Measurements from ENCODE around the gene HDAC8. TPM values are rescaled to one million over a fixed set of nuclear protein-coding genes. Genes with fewer than 3 reads are reported as not detected.
"Not testable (repeated sequence)": the region's sequence is repeated elsewhere in the genome, so short reads cannot be mapped to it uniquely, and the experiment has no call there.

Gene HDAC8
- polyA plus RNA-seq, 4 donors: 28.5 to 36.1 (median 34.1) TPM

GRCh38 chrX:72466493-72466892 is 106.2 kb downstream of the HDAC8 start:
- no peak for DNase-seq (ENCODE audit: low read depth in 4 of 4, low spot score in 3 of 4)

- no peak for DNase-seq (ENCODE audit: low read depth in 4 of 4, low spot score in 3 of 4)
These were observed 106.8 kb downstream of the HDAC8 start for GRCh38 chrX:72465889-72466288.

- DNase-seq (ENCODE audit: low read depth in 4 of 4, low spot score in 3 of 4): no peak
These were observed 110.9 kb downstream of the HDAC8 start for GRCh38 chrX:72461766-72462165.

DNA sequence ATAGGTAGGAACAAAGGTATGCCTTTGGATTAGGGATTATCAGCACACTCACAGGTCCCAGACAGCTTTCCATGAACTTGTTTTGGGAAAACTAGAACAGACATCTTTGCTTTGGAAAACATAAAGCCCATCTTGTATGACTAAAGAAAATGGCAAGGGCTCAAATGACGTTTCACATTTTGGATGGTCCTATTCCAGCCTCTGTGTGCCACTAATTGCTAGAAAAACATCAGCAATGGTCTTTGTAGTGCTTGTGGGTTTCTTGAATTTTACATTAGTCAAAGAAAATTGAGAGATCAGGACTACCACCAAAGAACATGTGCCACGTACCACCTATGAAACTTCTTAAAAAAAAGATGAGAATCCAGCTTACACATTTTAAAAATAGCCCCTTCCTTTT is 111.4 kb downstream of the HDAC8 start:
- no peak for DNase-seq (ENCODE audit: low read depth in 4 of 4, low spot score in 3 of 4)

DNA sequence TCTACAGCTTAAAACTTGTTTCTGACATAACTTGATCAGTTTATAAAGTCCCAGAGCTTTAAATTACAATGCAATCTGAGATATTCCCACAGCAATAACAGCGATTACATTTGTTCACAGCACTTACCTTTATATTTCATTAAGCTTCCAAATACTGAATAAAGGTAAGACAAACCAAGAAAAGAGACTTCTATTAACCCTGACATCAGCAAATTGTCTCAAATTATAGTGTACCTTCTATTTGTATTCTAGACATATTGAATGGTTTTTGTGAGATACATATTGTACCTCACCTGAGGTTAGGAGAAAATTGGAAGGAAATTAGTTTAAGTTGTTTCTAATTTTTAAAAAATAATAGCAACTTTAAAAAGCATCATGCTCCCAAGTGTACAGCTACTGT is 111.9 kb downstream of the HDAC8 start:
- DNase-seq (ENCODE audit: low read depth in 4 of 4, low spot score in 3 of 4): no peak

DNA sequence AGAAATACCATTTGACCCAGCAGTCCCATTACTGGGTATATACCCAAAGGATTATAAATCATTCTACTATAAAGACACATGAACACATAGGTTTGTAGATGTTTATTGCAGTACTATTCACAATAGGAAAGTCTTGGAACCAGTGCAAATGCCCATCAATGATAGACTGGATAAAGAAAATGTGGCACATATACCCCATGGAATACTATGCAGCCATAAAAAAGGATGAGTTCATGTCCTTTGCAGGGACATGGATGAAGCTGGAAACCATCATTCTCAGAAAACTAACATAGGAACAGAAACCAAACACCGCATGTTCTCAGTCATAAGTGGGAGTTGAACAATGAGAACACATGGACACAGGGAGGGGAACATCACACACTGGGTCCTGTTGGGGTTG is 123.6 kb downstream of the HDAC8 start:
- not testable (repeated sequence) for DNase-seq (ENCODE audit: low read depth in 4 of 4, low spot score in 3 of 4)

DNA sequence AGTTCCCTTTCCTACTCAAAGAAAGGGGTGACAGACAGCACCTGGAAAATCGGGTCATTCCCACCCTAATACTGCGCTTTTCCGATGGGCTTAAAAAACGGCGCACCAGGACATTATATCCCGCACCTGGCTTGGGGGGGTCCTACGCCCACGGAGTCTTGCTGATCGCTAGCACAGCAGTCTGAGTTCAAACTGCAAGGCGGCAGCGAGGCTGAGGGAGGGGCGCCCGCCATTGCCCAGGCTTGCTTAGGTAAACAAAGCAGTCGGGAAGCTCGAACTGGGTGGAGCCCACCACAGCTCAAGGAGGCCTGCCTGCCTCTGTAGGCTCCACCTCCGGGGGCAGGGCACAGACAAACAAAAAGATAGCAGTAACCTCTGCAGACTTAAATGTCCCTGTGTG is 131.9 kb downstream of the HDAC8 start:
- DNase-seq (ENCODE audit: low read depth in 4 of 4, low spot score in 3 of 4): not testable (repeated sequence)

GRCh38 chrX:72436010-72436409 is 136.6 kb downstream of the HDAC8 start:
- DNase-seq (ENCODE audit: low read depth in 4 of 4, low spot score in 3 of 4): no peak

DNA sequence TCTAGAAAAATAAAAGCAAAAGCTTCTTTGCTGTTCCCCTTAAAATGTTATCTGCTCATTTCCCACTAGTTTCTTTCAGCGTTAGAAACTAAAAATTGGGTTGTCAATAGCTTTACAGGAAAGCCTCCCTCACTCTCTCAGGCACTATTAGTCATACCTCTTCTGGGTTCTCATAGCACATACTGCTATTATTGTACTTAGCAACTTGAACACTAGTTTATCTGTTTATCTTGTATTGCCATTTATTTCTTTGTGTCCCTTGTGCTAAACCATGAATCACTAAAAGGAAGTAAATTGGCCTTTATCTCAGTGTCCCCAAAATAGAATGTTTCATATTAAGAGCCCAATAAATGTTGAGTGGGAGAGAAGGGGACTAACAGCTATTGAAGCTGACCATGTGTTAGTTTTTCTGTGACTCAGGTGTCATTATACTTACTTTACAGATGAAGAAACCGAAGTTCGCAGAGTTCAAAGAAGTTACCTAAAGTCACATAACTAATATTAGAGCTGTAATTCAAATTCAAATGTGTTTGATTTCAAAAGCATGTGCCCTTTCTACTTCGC is 142.2 kb downstream of the HDAC8 start:
- DNase-seq (ENCODE audit: low read depth in 4 of 4, low spot score in 3 of 4): no peak

GRCh38 chrX:72421797-72422196 is 150.8 kb downstream of the HDAC8 start:
- DNase-seq (ENCODE audit: low read depth in 4 of 4, low spot score in 3 of 4): no peak

DNA sequence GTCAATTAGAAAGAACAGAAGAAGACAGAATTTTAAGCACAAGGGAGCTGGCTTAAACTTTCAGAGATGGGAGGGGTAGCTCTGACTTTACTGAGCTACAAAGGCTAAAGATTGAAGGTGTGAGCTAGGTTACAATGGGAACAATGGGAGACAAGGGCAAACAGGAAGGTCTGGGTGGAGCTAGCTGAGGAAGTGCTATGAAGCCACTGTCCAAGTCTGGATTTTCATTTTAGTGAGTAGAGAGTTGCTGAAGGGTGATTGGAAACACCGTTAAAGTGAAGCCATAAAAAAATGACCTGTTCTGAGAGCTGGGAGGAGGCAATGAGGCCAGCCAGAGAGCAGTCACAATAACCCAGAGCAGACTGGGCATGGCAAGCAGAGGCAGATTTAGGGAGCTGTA is 162.7 kb downstream of the HDAC8 start:
- no peak for DNase-seq (ENCODE audit: low read depth in 4 of 4, low spot score in 3 of 4)

GRCh38 chrX:72408885-72409284 is 163.8 kb downstream of the HDAC8 start:
- no peak for DNase-seq (ENCODE audit: low read depth in 4 of 4, low spot score in 3 of 4)

- not testable (repeated sequence) for DNase-seq (ENCODE audit: low read depth in 4 of 4, low spot score in 3 of 4)
These were observed 167.5 kb downstream of the HDAC8 start for GRCh38 chrX:72405136-72405535.

GRCh38 chrX:72402614-72403013 is 170.0 kb downstream of the HDAC8 start:
- DNase-seq (ENCODE audit: low read depth in 4 of 4, low spot score in 3 of 4): no peak

- DNase-seq (ENCODE audit: low read depth in 4 of 4, low spot score in 3 of 4): no peak
These were observed 172.8 kb downstream of the HDAC8 start for GRCh38 chrX:72399816-72400215.

GRCh38 chrX:72396117-72396516 is 176.5 kb downstream of the HDAC8 start:
- no peak for DNase-seq (ENCODE audit: low read depth in 4 of 4, low spot score in 3 of 4)

DNA sequence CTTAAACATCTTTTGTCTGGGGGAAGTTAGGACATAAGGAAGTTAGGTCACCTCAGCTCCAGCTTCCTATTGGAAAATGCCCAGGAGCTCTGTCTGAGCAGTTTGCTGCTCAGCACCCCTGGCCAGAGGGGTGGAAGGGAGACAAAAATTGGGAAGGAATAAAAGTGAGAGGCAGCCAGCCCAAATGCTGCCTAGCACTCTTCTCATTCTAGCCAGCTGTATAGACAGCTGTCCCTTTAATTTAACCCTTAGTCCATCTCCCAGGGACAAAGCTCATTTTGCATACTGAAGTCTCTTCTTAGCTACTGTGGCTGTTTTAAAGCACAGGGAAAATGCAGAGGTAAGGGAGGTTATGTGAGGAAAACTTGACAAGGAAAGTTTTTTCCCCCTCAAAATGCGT is 177.4 kb downstream of the HDAC8 start:
- DNase-seq (ENCODE audit: low read depth in 4 of 4, low spot score in 3 of 4): no peak

- DNase-seq (ENCODE audit: low read depth in 4 of 4, low spot score in 3 of 4): no peak
These were observed 178.0 kb downstream of the HDAC8 start for GRCh38 chrX:72394518-72395170.

DNA sequence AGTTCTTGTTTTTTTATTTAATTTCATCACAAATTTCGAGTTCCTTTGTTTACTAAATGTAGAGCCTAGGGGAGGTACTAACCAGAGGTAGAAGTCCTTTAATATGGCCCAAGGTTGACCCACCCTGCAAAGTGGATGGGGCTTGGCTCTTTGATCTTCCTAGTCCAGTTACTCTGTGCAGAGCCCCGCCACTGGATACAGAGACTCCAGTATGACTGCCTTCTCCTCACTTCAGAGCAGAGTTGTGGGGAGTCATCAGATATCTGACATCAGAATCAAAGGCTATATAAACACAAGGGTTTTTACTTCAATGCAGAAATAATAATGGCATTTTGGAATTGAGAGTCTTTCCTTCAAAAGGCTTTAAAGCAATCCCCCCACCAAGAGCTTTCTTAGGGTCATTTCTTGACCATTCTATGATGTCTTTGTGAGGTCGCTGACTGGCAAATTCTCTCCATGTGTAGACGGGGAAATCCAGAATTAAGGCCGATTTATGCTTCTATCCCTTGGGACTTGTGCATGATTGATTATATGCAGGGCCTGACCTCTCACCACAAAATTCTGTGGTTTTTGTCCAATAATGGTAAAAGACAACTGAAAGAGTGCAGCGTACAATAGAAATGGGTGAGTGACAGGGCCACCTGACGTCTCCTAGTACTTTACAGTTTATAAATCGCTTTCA is 178.7 kb downstream of the HDAC8 start:
- DNase-seq (ENCODE audit: low read depth in 4 of 4, low spot score in 3 of 4): no peak

DNA sequence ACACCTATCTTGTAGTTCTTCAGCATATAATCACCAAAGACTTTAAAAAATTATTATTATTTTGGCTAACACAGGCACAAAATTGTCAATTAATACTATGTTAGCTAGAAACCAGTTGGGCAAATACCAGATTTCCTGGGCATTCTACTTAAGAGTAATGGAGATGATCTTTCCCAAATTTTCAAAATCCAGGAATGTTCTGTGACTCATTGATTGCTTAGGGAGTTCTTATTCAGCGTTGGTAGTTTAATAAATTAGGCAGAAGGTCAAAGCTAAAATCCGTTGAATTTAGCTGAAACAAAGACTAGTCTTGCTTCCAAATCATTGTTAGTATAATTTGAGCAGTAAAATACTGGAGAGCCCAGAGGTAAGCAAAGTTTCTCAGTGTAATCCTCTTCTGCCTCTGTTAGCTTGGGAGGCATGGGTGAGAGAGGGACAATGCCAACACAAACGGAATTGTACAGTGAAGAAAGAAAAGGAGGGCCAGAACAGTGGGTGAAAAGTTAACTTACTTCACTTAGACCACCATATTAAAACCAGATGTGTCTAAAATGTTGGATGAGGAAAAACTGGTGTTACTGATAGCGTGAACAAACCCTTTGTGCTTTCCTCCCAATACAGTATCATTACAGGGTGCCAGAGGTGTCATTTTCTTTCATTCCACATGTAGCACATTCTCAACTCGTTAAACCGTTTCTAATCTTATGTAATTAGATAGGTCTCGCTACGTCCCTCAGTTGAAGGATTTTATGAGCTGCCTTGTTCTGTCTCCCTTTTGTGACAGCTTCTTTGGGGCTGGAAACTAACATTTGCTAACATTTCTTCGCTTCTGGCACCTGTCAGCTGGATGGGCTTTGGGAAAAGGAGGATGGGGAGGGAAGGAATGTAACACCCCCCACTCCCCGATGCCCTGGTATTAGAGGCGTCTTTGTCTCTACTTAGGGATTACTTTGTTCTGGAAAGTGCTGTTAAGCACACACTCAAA is 179.5 kb downstream of the HDAC8 start:
- no peak for DNase-seq (ENCODE audit: low read depth in 4 of 4, low spot score in 3 of 4)

- no peak for DNase-seq (ENCODE audit: low read depth in 4 of 4, low spot score in 3 of 4)
These were observed 180.6 kb downstream of the HDAC8 start for GRCh38 chrX:72392042-72392441.

Measured in right renal pelvis (tissue), 4 donors.